GM18505 (cell line): Measurements from ENCODE around the gene LGALS9C.
"Not testable (repeated sequence)": the region's sequence is repeated elsewhere in the genome, so short reads cannot be mapped to it uniquely, and the experiment has no call there.

Source experiments
- ATAC-seq: cut with Tn5 transposase; IDR thresholded peaks from one replicate; pipeline ENCODE4 v1.9.1; 2021; ENCODE audit not compliant: unreplicated experiment

The LGALS9C gene

GRCh38 chr17:18528435-18528834 lies 51.8 kb downstream of the LGALS9C start:
- not testable (repeated sequence) for ATAC-seq

- not testable (repeated sequence) for ATAC-seq
Measured at GRCh38 chr17:18528899-18529500, 52.4 kb downstream of the LGALS9C start.

DNA sequence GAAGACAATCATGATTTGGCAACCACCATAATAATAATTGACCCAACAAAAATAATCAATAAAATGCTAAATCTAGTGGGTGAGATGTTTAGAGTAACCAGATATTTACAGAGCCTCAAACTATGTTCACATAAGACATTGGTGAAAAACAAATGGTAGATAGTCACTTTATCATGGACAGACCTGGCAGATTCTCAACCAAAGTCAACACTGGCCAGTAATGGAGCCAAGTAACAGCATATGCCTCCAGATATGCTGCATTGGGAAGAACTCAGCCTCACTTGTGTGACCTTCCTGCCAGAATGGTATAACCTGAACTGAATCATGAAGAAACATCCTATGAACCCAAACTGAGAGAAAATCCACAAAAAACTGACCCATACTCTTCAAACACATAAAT lies 53.8 kb downstream of the LGALS9C start:
- not testable (repeated sequence) for ATAC-seq

DNA sequence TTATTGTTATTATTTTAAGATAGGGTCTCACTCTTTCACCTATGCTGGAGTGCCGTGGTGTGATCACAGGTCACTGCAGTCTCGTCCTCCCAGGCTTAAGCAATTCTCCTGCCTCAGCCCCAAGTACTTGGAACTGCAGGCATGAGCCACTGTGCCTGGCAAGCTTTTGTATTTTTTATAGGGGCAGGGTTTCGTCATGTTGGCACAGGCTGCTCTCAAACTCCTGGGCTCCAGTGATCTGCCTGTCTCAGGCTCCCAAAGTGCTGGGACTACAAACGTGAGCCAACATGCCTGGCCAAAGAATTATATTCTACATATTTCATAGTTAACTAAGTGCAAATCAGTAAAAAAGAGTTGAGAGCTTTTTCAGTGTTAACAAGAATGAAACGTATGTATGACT lies 65.6 kb downstream of the LGALS9C start:
- ATAC-seq, result not testable (repeated sequence)

GRCh38 chr17:18542907-18543306 lies 66.3 kb downstream of the LGALS9C start:
- ATAC-seq, result not testable (repeated sequence)
